GM19023 (cell line): ENCODE data around the gene PLEKHN1.
"Not testable (repeated sequence)": the region's sequence is repeated elsewhere in the genome, so short reads cannot be mapped to it uniquely, and the experiment has no call there.

Experiments
- ATAC-seq: cut with Tn5 transposase; IDR thresholded peaks from one replicate; pipeline ENCODE4 v1.9.1; 2021; ENCODE audit warnings: mild to moderate bottlenecking, moderate library complexity; ENCODE audit not compliant: unreplicated experiment

PLEKHN1 gene

GRCh38 chr1:1005774-1006304 lies 39.6 kb downstream of the PLEKHN1 start:
- ATAC-seq, result no peak

DNA sequence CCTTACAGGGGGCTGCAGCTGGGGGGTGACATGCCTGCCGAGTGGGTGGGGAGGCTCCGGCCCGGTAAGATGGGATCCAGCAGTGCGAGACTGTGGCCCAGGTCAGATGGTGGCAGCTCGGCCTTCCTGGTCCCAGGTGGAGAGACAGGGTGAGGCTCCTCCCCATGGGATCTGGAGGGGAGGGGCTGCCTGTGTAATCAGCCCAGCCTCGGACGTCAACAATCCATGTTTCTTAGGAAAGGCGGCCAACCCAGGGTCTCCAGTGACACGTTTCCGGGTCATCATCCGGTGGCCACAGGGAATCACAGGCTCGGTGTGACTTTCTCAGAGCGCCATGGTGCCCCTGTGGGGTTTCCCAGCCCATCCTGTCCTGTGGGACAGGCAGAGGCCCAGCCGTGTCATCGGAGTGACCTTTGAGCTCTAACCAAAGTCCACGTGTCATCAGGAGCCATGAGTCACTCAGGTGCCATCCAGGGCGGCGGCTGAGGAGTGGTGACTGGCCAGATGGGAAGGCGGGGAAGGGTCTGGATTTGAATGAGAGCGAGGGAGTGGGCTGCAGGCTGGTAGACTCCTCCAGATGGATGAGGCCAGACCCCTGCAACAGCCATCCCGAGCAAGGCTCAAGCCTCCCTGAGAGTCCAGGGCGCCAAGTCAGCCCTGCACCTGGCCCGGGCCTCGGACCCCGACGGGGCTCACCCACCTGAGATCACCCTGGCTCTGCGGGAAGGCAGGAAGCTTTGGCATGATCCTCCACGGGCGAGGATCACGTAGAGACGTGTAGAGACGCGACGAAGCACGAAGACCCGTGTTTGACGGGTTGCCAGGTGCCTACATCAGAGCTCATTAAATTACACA lies 40.2 kb downstream of the PLEKHN1 start:
- ATAC-seq, result no peak

GRCh38 chr1:1010131-1010530 lies 43.8 kb downstream of the PLEKHN1 start:
- ATAC-seq, result not testable (repeated sequence)

- ATAC-seq, result no peak
Observed at GRCh38 chr1:1011396-1011949, 45.2 kb downstream of the PLEKHN1 start.

- not testable (repeated sequence) for ATAC-seq
Observed at GRCh38 chr1:1012736-1013104, 46.4 kb downstream of the PLEKHN1 start.

- ATAC-seq, result peak; percentile 77
Observed at GRCh38 chr1:1013105-1013921, 47.0 kb downstream of the PLEKHN1 start, which contains the start of gene ISG15. ISG15 (plus strand) TSS chr1:1013497; CDS start chr1:1013574, 77 bp downstream.

- ATAC-seq, result no peak
Observed at GRCh38 chr1:1013922-1014648, 47.8 kb downstream of the PLEKHN1 start.

- no peak for ATAC-seq
Observed at GRCh38 chr1:1014799-1015681, 48.8 kb downstream of the PLEKHN1 start.

DNA sequence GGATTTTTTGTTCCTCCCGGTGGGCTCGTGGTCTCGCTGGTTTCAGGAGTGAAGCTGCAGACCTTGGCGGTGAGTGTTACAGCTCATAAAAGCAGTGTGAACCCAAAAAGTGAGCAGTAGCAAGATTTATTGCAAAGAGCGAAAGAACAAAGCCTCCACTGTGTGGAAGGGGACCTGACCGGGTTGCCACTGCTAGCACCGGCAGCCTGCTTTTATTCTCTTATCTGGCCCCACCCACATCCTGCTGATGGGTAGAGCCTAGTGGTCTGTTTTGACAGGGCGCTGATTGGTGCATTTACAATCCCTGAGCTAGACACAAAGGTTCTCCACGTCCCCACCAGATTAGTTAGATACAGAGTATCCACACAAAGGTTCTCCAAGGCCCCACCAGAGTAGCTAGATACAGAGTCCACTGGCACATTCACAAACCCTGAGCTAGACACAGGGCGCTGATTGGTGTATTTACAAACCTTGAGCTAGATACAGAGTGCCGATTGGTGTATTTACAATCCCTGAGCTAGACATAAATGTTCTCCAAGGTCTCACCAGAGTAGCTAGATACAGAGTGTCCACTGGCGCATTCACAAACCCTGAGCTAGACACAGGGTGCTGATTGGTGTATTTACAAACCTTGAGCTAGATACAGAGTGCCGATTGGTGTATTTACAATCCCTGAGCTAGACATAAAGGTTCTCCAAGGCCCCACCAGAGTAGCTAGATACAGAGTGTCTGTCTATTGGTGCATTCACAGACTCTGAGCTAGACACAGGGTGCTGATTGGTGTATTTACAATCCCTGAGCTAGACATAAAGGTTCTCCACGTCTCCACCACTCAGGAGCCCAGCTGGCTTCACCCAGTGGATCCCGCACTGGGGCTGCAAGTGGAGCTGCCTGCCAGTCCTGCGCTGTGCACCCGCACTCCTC lies 51.4 kb downstream of the PLEKHN1 start:
- not testable (repeated sequence) for ATAC-seq

DNA sequence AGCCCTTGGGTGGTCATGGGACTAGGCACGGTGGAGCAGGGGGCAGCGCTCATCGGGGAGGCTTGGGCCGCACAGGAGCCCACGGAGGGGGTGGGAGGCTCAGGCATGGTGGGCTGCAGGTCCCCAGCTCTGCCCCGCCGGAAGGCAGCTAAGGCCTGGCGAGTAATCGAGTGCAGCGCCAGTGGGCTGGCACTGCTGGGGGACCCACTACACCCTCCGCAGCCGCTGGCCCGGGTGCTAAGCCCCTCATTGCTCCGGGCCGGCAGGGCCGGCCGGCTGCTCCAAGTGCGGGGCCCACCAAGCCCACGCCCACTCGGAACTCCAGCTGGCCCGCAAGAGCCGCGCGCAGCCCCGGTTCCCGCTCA lies 52.0 kb downstream of the PLEKHN1 start:
- not testable (repeated sequence) for ATAC-seq

- ATAC-seq, result peak; percentile 72
Observed at GRCh38 chr1:1019122-1019999, 53.1 kb downstream of the PLEKHN1 start.

DNA sequence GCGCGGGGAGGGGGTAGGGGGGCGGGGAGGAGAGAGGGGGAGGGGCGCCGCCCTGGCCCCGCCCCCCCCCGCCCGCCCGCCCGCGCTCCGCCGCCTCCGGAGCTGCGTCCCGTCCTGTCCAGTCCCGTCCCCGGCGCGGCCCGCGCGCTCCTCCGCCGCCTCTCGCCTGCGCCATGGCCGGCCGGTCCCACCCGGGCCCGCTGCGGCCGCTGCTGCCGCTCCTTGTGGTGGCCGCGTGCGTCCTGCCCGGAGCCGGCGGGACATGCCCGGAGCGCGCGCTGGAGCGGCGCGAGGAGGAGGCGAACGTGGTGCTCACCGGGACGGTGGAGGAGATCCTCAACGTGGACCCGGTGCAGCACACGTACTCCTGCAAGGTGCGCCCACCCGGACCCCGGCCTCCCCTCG lies 53.7 kb downstream of the PLEKHN1 start, which contains the start of gene AGRN:
TSS of gene AGRN (plus strand) at position 121 of the 405 bp plus-strand sequence. CDS start at position 174, 53 bp downstream.
- peak; percentile 29 for ATAC-seq

DNA sequence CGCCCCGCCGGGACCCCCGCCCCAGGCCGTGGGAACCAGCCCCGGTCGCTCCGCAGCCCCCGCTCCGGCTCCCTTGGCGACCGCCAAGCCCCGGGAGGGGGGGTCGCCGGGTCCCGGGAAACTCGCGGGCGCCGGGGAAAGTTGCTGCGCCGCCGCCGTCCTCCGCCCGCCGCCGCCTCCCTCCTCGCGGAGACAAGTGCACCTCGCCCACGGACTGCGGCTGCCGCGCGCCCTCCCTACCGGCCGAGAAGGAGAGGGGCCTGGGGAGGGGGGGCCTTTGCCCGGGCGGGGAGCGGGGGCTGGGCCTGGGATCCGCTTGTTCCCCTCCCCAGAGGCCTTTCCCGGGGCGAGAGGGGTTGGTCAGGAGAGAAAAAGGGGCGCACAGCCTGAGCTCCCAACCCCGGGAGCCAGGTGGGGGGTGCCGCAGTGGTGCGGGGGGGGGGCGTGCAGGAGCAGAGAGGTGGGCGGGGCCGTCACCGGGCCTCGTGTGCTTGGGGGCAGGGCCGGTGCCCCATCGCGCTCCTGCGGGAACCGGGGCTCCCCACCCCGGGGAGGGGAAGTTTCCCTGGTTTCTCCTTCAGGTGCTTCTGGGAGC lies 54.2 kb downstream of the PLEKHN1 start:
- peak; percentile 3 for ATAC-seq

GRCh38 chr1:1021010-1021919 lies 55.0 kb downstream of the PLEKHN1 start:
- ATAC-seq, result no peak

DNA sequence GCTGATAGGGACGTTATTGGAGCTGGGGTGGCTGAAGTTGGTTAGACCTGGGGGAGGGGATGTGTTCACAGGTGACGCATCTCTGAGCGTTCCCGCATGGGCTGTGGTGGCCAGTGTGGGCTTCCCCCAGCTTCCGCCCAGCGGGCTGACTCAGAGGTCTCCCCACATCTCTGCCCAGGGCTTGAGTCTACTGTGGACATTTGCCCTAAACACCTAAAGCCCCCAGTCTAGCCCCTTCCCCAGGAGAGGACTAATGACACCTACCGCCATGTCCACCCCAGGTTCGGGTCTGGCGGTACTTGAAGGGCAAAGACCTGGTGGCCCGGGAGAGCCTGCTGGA lies 55.6 kb downstream of the PLEKHN1 start:
- no peak for ATAC-seq
